Measurements from ENCODE around the gene DPYSL4.

DNA sequence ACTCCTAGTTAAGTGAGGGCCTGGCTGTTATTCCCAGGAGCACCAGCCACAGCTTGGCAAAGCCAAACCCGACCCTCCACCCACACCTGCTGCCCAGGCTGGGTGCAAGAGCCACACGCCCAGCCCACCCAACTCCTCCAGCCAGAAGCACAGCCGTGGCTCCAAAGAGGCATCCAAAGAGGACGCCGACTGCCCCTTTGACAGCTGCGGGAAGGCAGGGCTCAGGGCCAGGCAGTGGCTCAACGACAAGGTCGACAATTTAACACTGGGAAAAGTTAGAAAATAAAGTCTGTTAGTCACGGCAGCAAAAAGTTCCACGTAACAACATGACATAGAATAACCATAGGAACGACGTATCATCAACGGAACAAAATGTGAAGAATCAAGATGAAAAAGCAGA is 54.3 kb downstream of the DPYSL4 start:
- TF ChIP-seq, protein P1, sequence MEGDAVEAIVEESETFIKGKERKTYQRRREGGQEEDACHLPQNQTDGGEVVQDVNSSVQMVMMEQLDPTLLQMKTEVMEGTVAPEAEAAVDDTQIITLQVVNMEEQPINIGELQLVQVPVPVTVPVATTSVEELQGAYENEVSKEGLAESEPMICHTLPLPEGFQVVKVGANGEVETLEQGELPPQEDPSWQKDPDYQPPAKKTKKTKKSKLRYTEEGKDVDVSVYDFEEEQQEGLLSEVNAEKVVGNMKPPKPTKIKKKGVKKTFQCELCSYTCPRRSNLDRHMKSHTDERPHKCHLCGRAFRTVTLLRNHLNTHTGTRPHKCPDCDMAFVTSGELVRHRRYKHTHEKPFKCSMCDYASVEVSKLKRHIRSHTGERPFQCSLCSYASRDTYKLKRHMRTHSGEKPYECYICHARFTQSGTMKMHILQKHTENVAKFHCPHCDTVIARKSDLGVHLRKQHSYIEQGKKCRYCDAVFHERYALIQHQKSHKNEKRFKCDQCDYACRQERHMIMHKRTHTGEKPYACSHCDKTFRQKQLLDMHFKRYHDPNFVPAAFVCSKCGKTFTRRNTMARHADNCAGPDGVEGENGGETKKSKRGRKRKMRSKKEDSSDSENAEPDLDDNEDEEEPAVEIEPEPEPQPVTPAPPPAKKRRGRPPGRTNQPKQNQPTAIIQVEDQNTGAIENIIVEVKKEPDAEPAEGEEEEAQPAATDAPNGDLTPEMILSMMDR (IDR thresholded peaks at IDR 0.05): no peak
- no peak for TF ChIP-seq POLR2A (IDR thresholded peaks at IDR 0.05)

All from adrenal gland (tissue), 5 donors.